ENCODE measurements around the gene SCGB1C1.
"Not testable (repeated sequence)": the region's sequence is repeated elsewhere in the genome, so short reads cannot be mapped to it uniquely, and the experiment has no call there.

The SCGB1C1 gene

DNA sequence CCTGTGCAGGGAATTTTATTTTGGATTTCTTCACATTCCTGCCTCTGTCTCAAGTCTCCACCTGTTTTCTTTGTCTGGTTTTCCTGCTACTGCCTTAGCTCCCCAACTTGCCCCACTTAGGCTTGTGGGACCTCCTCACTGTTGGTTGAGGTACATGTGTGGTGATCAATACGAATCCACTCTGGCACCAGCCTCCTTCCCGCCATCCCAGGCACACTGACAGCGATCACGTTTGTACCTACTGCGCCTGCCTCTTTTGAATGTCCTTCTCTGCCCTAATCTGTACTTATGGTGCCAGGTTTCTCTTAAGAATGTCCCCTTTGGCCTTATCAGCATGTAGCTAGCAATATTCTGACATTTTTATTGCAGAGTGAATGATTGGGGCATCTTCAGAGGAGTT is 2.3 kb upstream of the SCGB1C1 start:
- H3K4me3 ChIP-seq (ENCODE audit: low read depth, low read length); H3K4ac ChIP-seq (ENCODE audit: low read depth, low read length); H3K14ac ChIP-seq (ENCODE audit: low read length); H3K4me1 ChIP-seq (ENCODE audit: control insufficient read depth in 1 of 2, insufficient read depth in 2 of 2, low read length in 2 of 2); H2AFZ ChIP-seq (ENCODE audit: insufficient read depth, low read length, poor library complexity); H2BK12ac ChIP-seq (ENCODE audit: low read length); H2BK5ac ChIP-seq (ENCODE audit: low read depth, low read length, poor library complexity); H3K9ac ChIP-seq (ENCODE audit: low read length); H3K27me3 ChIP-seq (ENCODE audit: insufficient read depth, low read length); H3K9me3 ChIP-seq (ENCODE audit: insufficient read depth, low read depth, low read length); H3K18ac ChIP-seq (ENCODE audit: low read length); H4K12ac ChIP-seq (ENCODE audit: low read depth, low read length); H3K36me3 ChIP-seq (ENCODE audit: control insufficient read depth in 1 of 2, insufficient read depth in 2 of 2, low read length in 2 of 2); H2AK5ac ChIP-seq (ENCODE audit: low read length); DNase-seq; H2BK120ac ChIP-seq (ENCODE audit: insufficient read depth, low read length, poor library complexity); H3K4me2 ChIP-seq (ENCODE audit: low read length); H3K79me2 ChIP-seq (ENCODE audit: control insufficient read depth, insufficient read depth, low read length, poor library complexity); H4K91ac ChIP-seq (ENCODE audit: low read depth, low read length); H3K23ac ChIP-seq (ENCODE audit: low read length); H4K8ac ChIP-seq (ENCODE audit: low read depth, low read length); H3K79me1 ChIP-seq (ENCODE audit: low read length); H3K27ac ChIP-seq (ENCODE audit: low read depth, low read length): not testable (repeated sequence)
- no CpG with 5 or more reads among the region's 5 CpGs for WGBS (ENCODE audit: extremely low coverage, insufficient coverage, insufficient read length)

- not testable (repeated sequence) for H3K4me2 ChIP-seq (ENCODE audit: low read length); H3K4ac ChIP-seq (ENCODE audit: low read depth, low read length); H2AK5ac ChIP-seq (ENCODE audit: low read length); H4K8ac ChIP-seq (ENCODE audit: low read depth, low read length); H2AFZ ChIP-seq (ENCODE audit: insufficient read depth, low read length, poor library complexity); H3K4me3 ChIP-seq (ENCODE audit: low read depth, low read length); H2BK5ac ChIP-seq (ENCODE audit: low read depth, low read length, poor library complexity); H3K23ac ChIP-seq (ENCODE audit: low read length); H3K79me2 ChIP-seq (ENCODE audit: control insufficient read depth, insufficient read depth, low read length, poor library complexity); H3K79me1 ChIP-seq (ENCODE audit: low read length); H2BK120ac ChIP-seq (ENCODE audit: insufficient read depth, low read length, poor library complexity); H4K91ac ChIP-seq (ENCODE audit: low read depth, low read length); DNase-seq; H3K9ac ChIP-seq (ENCODE audit: low read length); H3K4me1 ChIP-seq (ENCODE audit: control insufficient read depth in 1 of 2, insufficient read depth in 2 of 2, low read length in 2 of 2); H3K18ac ChIP-seq (ENCODE audit: low read length); H3K27ac ChIP-seq (ENCODE audit: low read depth, low read length); H3K9me3 ChIP-seq (ENCODE audit: insufficient read depth, low read depth, low read length); H3K14ac ChIP-seq (ENCODE audit: low read length); H2BK12ac ChIP-seq (ENCODE audit: low read length); H4K12ac ChIP-seq (ENCODE audit: low read depth, low read length); H3K36me3 ChIP-seq (ENCODE audit: control insufficient read depth in 1 of 2, insufficient read depth in 2 of 2, low read length in 2 of 2); H3K27me3 ChIP-seq (ENCODE audit: insufficient read depth, low read length)
- WGBS (ENCODE audit: extremely low coverage, insufficient coverage, insufficient read length), result 100% methylated on average over 1 of the region's 8 CpGs
Measured at GRCh38 chr11:191490-192478, 1.1 kb upstream of the SCGB1C1 start.

- not testable (repeated sequence) for H3K36me3 ChIP-seq (ENCODE audit: control insufficient read depth in 1 of 2, insufficient read depth in 2 of 2, low read length in 2 of 2); H2BK5ac ChIP-seq (ENCODE audit: low read depth, low read length, poor library complexity); H3K18ac ChIP-seq (ENCODE audit: low read length); H3K79me1 ChIP-seq (ENCODE audit: low read length); H2BK12ac ChIP-seq (ENCODE audit: low read length); H2AK5ac ChIP-seq (ENCODE audit: low read length); H3K4me2 ChIP-seq (ENCODE audit: low read length); H3K9me3 ChIP-seq (ENCODE audit: insufficient read depth, low read depth, low read length); H3K9ac ChIP-seq (ENCODE audit: low read length); H3K14ac ChIP-seq (ENCODE audit: low read length); H4K12ac ChIP-seq (ENCODE audit: low read depth, low read length); H3K23ac ChIP-seq (ENCODE audit: low read length); H3K4me1 ChIP-seq (ENCODE audit: control insufficient read depth in 1 of 2, insufficient read depth in 2 of 2, low read length in 2 of 2); H2AFZ ChIP-seq (ENCODE audit: insufficient read depth, low read length, poor library complexity); H3K4ac ChIP-seq (ENCODE audit: low read depth, low read length); DNase-seq; H4K91ac ChIP-seq (ENCODE audit: low read depth, low read length); H2BK120ac ChIP-seq (ENCODE audit: insufficient read depth, low read length, poor library complexity); H3K79me2 ChIP-seq (ENCODE audit: control insufficient read depth, insufficient read depth, low read length, poor library complexity); H3K27me3 ChIP-seq (ENCODE audit: insufficient read depth, low read length); H4K8ac ChIP-seq (ENCODE audit: low read depth, low read length); H3K4me3 ChIP-seq (ENCODE audit: low read depth, low read length); H3K27ac ChIP-seq (ENCODE audit: low read depth, low read length)
- WGBS (ENCODE audit: extremely low coverage, insufficient coverage, insufficient read length), result no CpG with 5 or more reads among the region's 5 CpGs
Measured at GRCh38 chr11:193481-193880, 603 bp downstream of the SCGB1C1 start.

DNA sequence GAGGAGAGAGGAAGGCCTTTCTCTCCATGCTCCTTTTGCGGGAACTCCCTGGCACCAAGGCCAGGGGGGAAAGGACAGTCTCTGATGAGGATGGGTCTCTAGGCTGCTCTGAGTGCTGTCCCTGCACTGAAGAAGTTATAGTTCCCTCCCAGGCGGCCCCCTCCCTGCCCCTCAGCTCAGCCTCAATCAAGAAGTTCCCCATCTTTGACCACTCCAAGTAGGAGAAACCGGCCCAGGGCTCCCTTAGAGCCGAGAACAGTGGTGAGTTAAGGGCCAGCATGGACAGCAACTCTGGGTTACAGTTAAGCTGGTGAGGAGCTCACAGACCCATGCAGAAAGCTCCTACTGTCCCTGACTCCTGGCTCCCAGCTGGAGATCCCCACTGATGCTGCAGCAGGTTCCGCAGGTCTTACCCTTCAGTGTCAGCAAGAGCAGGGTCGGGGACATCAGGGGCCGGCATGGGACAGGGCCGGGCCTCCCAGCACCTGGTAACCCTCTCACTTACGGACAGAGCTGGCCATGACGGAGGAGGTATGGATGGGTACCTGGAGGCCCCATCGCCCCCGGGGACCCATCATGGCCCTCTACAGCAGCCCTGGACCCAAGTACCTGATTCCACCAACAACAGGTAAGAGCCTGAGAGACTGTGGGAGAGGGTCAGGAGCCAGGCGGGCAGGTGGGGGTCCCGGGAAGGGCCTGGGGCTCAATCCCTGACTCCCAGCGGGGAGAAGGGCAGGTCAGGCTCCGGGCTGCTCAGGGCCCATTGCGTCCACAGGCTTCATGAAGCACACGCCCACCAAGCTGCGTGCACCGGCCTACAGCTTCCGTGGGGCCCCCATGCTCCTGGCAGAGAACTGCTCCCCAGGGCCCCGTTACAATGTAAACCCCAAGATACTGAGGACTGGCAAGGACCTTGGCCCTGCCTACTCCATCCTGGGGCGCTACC is 4.2 kb downstream of the SCGB1C1 start:
- H3K4ac ChIP-seq (ENCODE audit: low read depth, low read length), result no peak overlapping the region
- no peak overlapping the region for H3K9ac ChIP-seq (ENCODE audit: low read length)
- no peak overlapping the region for H2AFZ ChIP-seq (ENCODE audit: insufficient read depth, low read length, poor library complexity)
- no peak overlapping the region for H2AK5ac ChIP-seq (ENCODE audit: low read length)
- no peak overlapping the region for H3K14ac ChIP-seq (ENCODE audit: low read length)
- H3K4me2 ChIP-seq (ENCODE audit: low read length), result no peak overlapping the region
- no peak overlapping the region for H2BK12ac ChIP-seq (ENCODE audit: low read length)
- H3K27me3 ChIP-seq (ENCODE audit: insufficient read depth, low read length), result no peaks in the 10 kb centered on the region
- H3K4me1 ChIP-seq (ENCODE audit: control insufficient read depth in 1 of 2, insufficient read depth in 2 of 2, low read length in 2 of 2), result no peaks in the 10 kb centered on the region
- H3K79me1 ChIP-seq (ENCODE audit: low read length), result no peaks in the 10 kb centered on the region
- no CpG with 5 or more reads among the region's 23 CpGs for WGBS (ENCODE audit: extremely low coverage, insufficient coverage, insufficient read length)
- no peaks in the 10 kb centered on the region for H3K79me2 ChIP-seq (ENCODE audit: control insufficient read depth, insufficient read depth, low read length, poor library complexity)
- no peaks in the 10 kb centered on the region for H3K9me3 ChIP-seq (ENCODE audit: insufficient read depth, low read depth, low read length)
- H2BK120ac ChIP-seq (ENCODE audit: insufficient read depth, low read length, poor library complexity), result no peak overlapping the region
- H3K36me3 ChIP-seq (ENCODE audit: control insufficient read depth in 1 of 2, insufficient read depth in 2 of 2, low read length in 2 of 2), result peaks cover 6 to 7% of the 10 kb centered on the region in 2 experiments
- no peak overlapping the region for H3K18ac ChIP-seq (ENCODE audit: low read length)
- H3K23ac ChIP-seq (ENCODE audit: low read length), result no peak overlapping the region
- no peak overlapping the region for H3K27ac ChIP-seq (ENCODE audit: low read depth, low read length)
- no peak overlapping the region for H3K4me3 ChIP-seq (ENCODE audit: low read depth, low read length)
- no peak overlapping the region for H2BK5ac ChIP-seq (ENCODE audit: low read depth, low read length, poor library complexity)
- no peak overlapping the region for H4K12ac ChIP-seq (ENCODE audit: low read depth, low read length)
- no peak overlapping the region for H4K91ac ChIP-seq (ENCODE audit: low read depth, low read length)
- H4K8ac ChIP-seq (ENCODE audit: low read depth, low read length), result no peak overlapping the region
- DNase-seq, result peak in 1 of 2 donors; percentile 17
